ENCODE measurements around the gene STAP1.

- TF ChIP-seq TAF1 (IDR thresholded peaks at IDR 0.05; ENCODE audit: borderline replicate concordance, low read depth, low read length) (no peak), POLR2A (IDR thresholded peaks at IDR 0.05; ENCODE audit: low read depth, low read length) (no peak), POLR2AphosphoS5 (IDR thresholded peaks at IDR 0.05; ENCODE audit: low read depth, low read length) (no peak)
Observed at GRCh38 chr4:67635331-67635730, 76.8 kb downstream of the STAP1 start.

All from GM12892 (cell line).